GM12865 (cell line): ENCODE results near the gene LONP1.

Experiments used
- DNase-seq: peaks from one replicate; pipeline ENCODE4 v3.0.0; 2010; ENCODE audit warnings: low read depth
- H3K4me3 ChIP-seq: 2 replicates; pipeline ENCODE4 v1.5.1; 2011; ENCODE audit warnings: mild to moderate bottlenecking, low read depth, low read length, control low read depth
- CTCF ChIP-seq: IDR thresholded peaks from 2 replicates; pipeline ENCODE4 v1.5.1; 2011; ENCODE audit warnings: low read length, control low read depth, low read depth, inconsistent platforms; ENCODE audit not compliant: insufficient read depth; ENCODE audit errors: missing control alignments

LONP1 gene

GRCh38 chr19:5695649-5696195, 24.2 kb downstream of the LONP1 start:
- DNase-seq, result peak; percentile 45
- no peak for TF ChIP-seq CTCF
- no peak overlapping the region for H3K4me3 ChIP-seq

- no peak for TF ChIP-seq CTCF
- H3K4me3 ChIP-seq, result no peak overlapping the region
- DNase-seq, result peak; percentile 10
Measured at GRCh38 chr19:5694956-5695648, 24.8 kb downstream of the LONP1 start.

- no peak overlapping the region for H3K4me3 ChIP-seq
- peak; percentile 26 for DNase-seq
- no peak for TF ChIP-seq CTCF
Measured at GRCh38 chr19:5694167-5694955, 25.6 kb downstream of the LONP1 start.

- DNase-seq, result peak; percentile 40
- no peak for TF ChIP-seq CTCF
Measured at GRCh38 chr19:5693195-5694166, 26.5 kb downstream of the LONP1 start.

GRCh38 chr19:5692723-5693194, 27.2 kb downstream of the LONP1 start:
- H3K4me3 ChIP-seq, result no peak overlapping the region; the same call in 1 of the 2 replicates
- TF ChIP-seq CTCF, result no peak
- no peak for DNase-seq

More at GRCh38 chr19:5693195-5694166, 26.5 kb downstream of the LONP1 start:
- no peak overlapping the region for H3K4me3 ChIP-seq
